Vagina (tissue), 2 donors: ENCODE data around the gene GYG1.

ENCODE experiments used
- POLR2A ChIP-seq, 2 donors: fragments of 450-650 bp; IDR thresholded peaks; one replicate each; pipeline ENCODE4 v1.6.1; 2017; ENCODE audit warnings: antibody characterized with exemption in 2 of 2, mild to moderate bottlenecking in 2 of 2, moderate library complexity in 2 of 2
- POLR2AphosphoS5 ChIP-seq, 2 donors: sonication (generic); formaldehyde crosslinking; IDR thresholded peaks; one replicate each; pipeline ENCODE4 v1.9.0; 2017; ENCODE audit warnings: antibody characterized with exemption in 2 of 2, mild to moderate bottlenecking in 2 of 2, low read depth in 1 of 2; ENCODE audit not compliant: insufficient read depth in 1 of 2

DNA sequence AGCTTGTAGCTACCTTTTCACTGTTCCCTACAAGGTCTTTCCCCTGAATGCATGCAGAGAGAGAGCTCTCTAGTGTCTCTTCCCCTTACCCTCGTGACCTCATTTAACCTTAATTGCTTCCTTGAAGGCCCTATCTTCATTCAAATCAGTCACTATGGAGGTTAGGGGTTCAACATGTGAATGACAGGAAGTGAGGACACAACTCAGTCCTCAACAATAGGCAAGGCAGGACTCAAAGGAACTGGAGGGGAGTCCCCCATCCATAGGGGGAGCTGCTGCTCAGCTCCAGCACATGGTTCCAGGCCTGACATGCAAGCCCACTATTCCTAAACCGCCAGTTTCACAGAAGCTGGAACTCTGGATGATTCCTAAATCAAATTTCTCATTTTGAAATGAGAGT, 33.8 kb upstream of the GYG1 start:
- TF ChIP-seq POLR2A (IDR thresholded peaks at IDR 0.05) (no peak), POLR2AphosphoS5 (IDR thresholded peaks at IDR 0.05; ENCODE audit: insufficient read depth in 1 of 2, low read depth in 1 of 2) (no peak)
